ENCODE results near the gene PPP2R5C. TPM values are rescaled to one million over a fixed set of nuclear protein-coding genes. Genes with fewer than 3 reads are reported as not detected.

PPP2R5C gene
- polyA plus RNA-seq: 54.2 and 73.8 TPM in 2 replicates

GRCh38 chr14:101761032-101761880, at the start of gene PPP2R5C:
PPP2R5C (plus strand) TSS chr14:101761709; CDS start chr14:101761894, 185 bp downstream.

GRCh38 chr14:101964297-101965180, 203.0 kb downstream of the PPP2R5C start, which contains the start of gene DYNC1H1:
DYNC1H1 (plus strand) TSS chr14:101964573; CDS start chr14:101964692, 119 bp downstream.

Other genes starting within 250 kb of the PPP2R5C start
- not detected in 2 replicates for gene DIO3, start 200.2 kb upstream of the PPP2R5C start, polyA plus RNA-seq
- 127 and 153 TPM in 2 replicates for gene DYNC1H1, start 202.9 kb downstream of the PPP2R5C start, polyA plus RNA-seq

All from Purkinje cell (primary cell).